22Rv1 (cell line): ENCODE data around the gene EML6.

ENCODE experiments used
- CTCF ChIP-seq: fragments of 450-650 bp; IDR thresholded peaks from 2 replicates; pipeline ENCODE4 v1.5.1; 2017; ENCODE audit warnings: mild to moderate bottlenecking
- ZFX ChIP-seq: fragments of 450-650 bp; IDR thresholded peaks from 2 replicates; pipeline ENCODE4 v1.6.1; 2017; ENCODE audit warnings: antibody characterized with exemption, borderline replicate concordance

GRCh38 chr2:54986264-54986663 lies 262.8 kb downstream of the EML6 start:
- TF ChIP-seq CTCF (no peak), ZFX (no peak)
